Measurements from ENCODE around the gene FUNDC2.

FUNDC2 gene

GRCh38 chrX:155035688-155036087 is 9.0 kb downstream of the FUNDC2 start:
- Histone ChIP-seq H3K4me3 (no peak overlapping the region), H3K9me3 (no peaks in the 10 kb centered on the region; the same call in 1 of the 2 replicates), H3K27me3 (ENCODE audit: low read depth) (no peaks in the 10 kb centered on the region), H3K4me1 (no peaks in the 10 kb centered on the region), H3K36me3 (replicated peaks) (peaks cover 7% of the 10 kb centered on the region)
- in situ Hi-C loops (cut with MboI; ENCODE audit: low sequenced_read_pairs) = loop anchor here (25.0 kb wide), 1 partner anchor 898 kb away; the partner anchor contains the start of gene OPN1LW
- DNase-seq (ENCODE audit: low spot score in 2 of 2) = no peak

- no peaks in the 10 kb centered on the region for H3K36me3 ChIP-seq (replicated peaks)
- peaks cover under 1% of the 10 kb centered on the region; the same call in 1 of the 2 replicates for H3K4me1 ChIP-seq
- no peak overlapping the region for H3K4me3 ChIP-seq
- DNase-seq (ENCODE audit: low spot score in 2 of 2) = no peak
- in situ Hi-C loops (cut with MboI; ENCODE audit: low sequenced_read_pairs) = loop anchor here (25.0 kb wide), 1 partner anchor 909 kb away; the partner anchor contains the start of gene OPN1LW
- no peaks in the 10 kb centered on the region for H3K27me3 ChIP-seq (ENCODE audit: low read depth)
- H3K9me3 ChIP-seq = no peaks in the 10 kb centered on the region
These were observed 19.6 kb downstream of the FUNDC2 start for GRCh38 chrX:155046129-155046810.

GRCh38 chrX:155046811-155047528 is 20.3 kb downstream of the FUNDC2 start:
- Histone ChIP-seq H3K4me1 (peaks cover 3% of the 10 kb centered on the region), H3K27me3 (ENCODE audit: low read depth) (no peaks in the 10 kb centered on the region), H3K36me3 (replicated peaks) (no peaks in the 10 kb centered on the region), H3K9me3 (no peaks in the 10 kb centered on the region), H3K4me3 (no peak overlapping the region)
- DNase-seq (ENCODE audit: low spot score in 2 of 2) = no peak
- in situ Hi-C loops (cut with MboI; ENCODE audit: low sequenced_read_pairs) = loop anchor here (25.0 kb wide), 1 partner anchor 910 kb away; the partner anchor contains the start of gene OPN1LW

GRCh38 chrX:155048977-155049619 is 22.5 kb downstream of the FUNDC2 start:
- Histone ChIP-seq H3K9me3 (no peaks in the 10 kb centered on the region), H3K36me3 (replicated peaks) (no peaks in the 10 kb centered on the region), H3K4me1 (peaks cover 9% of the 10 kb centered on the region), H3K27me3 (ENCODE audit: low read depth) (no peaks in the 10 kb centered on the region), H3K4me3 (no peak overlapping the region)
- peak; percentile 52 to 85 for DNase-seq (ENCODE audit: low spot score in 2 of 2)
- in situ Hi-C loops (cut with MboI; ENCODE audit: low sequenced_read_pairs) = loop anchor here (25.0 kb wide), 1 partner anchor 912 kb away; the partner anchor contains the start of gene OPN1LW

- no peaks in the 10 kb centered on the region for H3K27me3 ChIP-seq (ENCODE audit: low read depth)
These were observed 26.3 kb downstream of the FUNDC2 start for GRCh38 chrX:155052738-155053498.

GRCh38 chrX:155053656-155054055 is 27.0 kb downstream of the FUNDC2 start:
- H3K36me3 ChIP-seq (replicated peaks) = no peaks in the 10 kb centered on the region; the same call in none of the 2 replicates
- no peak overlapping the region for H3K4me3 ChIP-seq
- no peaks in the 10 kb centered on the region for H3K27me3 ChIP-seq (ENCODE audit: low read depth)
- DNase-seq (ENCODE audit: low spot score in 2 of 2) = no peak
- H3K9me3 ChIP-seq = no peaks in the 10 kb centered on the region
- in situ Hi-C loops (cut with MboI; ENCODE audit: low sequenced_read_pairs) = loop anchor here (25.0 kb wide), 1 partner anchor 291 kb away; the partner anchor contains the start of genes DKC1 and GAB3
- H3K4me1 ChIP-seq = peaks cover 12% of the 10 kb centered on the region

More at GRCh38 chrX:155052738-155053498, 26.3 kb downstream of the FUNDC2 start:
- in situ Hi-C loops (cut with MboI; ENCODE audit: low sequenced_read_pairs) = loop anchor here (25.0 kb wide), 1 partner anchor 291 kb away; the partner anchor contains the start of genes DKC1 and GAB3
- Histone ChIP-seq H3K36me3 (replicated peaks) (no peaks in the 10 kb centered on the region; the same call in 1 of the 2 replicates), H3K9me3 (no peaks in the 10 kb centered on the region), H3K4me3 (no peak overlapping the region), H3K4me1 (peaks cover 12% of the 10 kb centered on the region)
- DNase-seq (ENCODE audit: low spot score in 2 of 2) = no peak

- Histone ChIP-seq H3K9me3 (no peaks in the 10 kb centered on the region), H3K36me3 (replicated peaks) (no peaks in the 10 kb centered on the region; the same call in none of the 2 replicates), H3K4me3 (no peak overlapping the region), H3K27me3 (ENCODE audit: low read depth) (no peaks in the 10 kb centered on the region), H3K4me1 (peaks cover 12% of the 10 kb centered on the region)
- DNase-seq (ENCODE audit: low spot score in 2 of 2) = no peak
- in situ Hi-C loops (cut with MboI; ENCODE audit: low sequenced_read_pairs) = loop anchor here (25.0 kb wide), 1 partner anchor 292 kb away; the partner anchor contains the start of genes DKC1 and GAB3
These were observed 27.6 kb downstream of the FUNDC2 start for GRCh38 chrX:155054255-155054654.

- peaks cover 6% of the 10 kb centered on the region for H3K36me3 ChIP-seq (replicated peaks)
- DNase-seq (ENCODE audit: low spot score in 2 of 2) = no peak
- H3K4me3 ChIP-seq = no peak overlapping the region
- H3K9me3 ChIP-seq = no peaks in the 10 kb centered on the region
- in situ Hi-C loops (cut with MboI; ENCODE audit: low sequenced_read_pairs) = loop anchor here (5.0 to 25.0 kb wide), 2 partner anchors 73 to 293 kb away; partner anchors contain the start of genes DKC1 and GAB3
- peaks cover 12% of the 10 kb centered on the region for H3K4me1 ChIP-seq
- no peaks in the 10 kb centered on the region for H3K27me3 ChIP-seq (ENCODE audit: low read depth)
These were observed 28.9 kb downstream of the FUNDC2 start for GRCh38 chrX:155055494-155055893.

- H3K9me3 ChIP-seq = no peaks in the 10 kb centered on the region
- in situ Hi-C loops (cut with MboI; ENCODE audit: low sequenced_read_pairs) = loop anchor here (5.0 to 25.0 kb wide), 2 partner anchors 74 to 294 kb away; partner anchors contain the start of genes DKC1 and GAB3
These were observed 29.8 kb downstream of the FUNDC2 start for GRCh38 chrX:155056471-155056870.

GRCh38 chrX:155056877-155057792 is 30.5 kb downstream of the FUNDC2 start:
- Histone ChIP-seq H3K27me3 (ENCODE audit: low read depth) (no peaks in the 10 kb centered on the region), H3K4me1 (peaks cover 8% of the 10 kb centered on the region), H3K9me3 (no peaks in the 10 kb centered on the region), H3K36me3 (replicated peaks) (peaks cover 18% of the 10 kb centered on the region), H3K4me3 (no peak overlapping the region)
- in situ Hi-C loops (cut with MboI; ENCODE audit: low sequenced_read_pairs) = loop anchor here (5.0 to 25.0 kb wide), 2 partner anchors 75 to 295 kb away; partner anchors contain the start of genes DKC1 and GAB3
- DNase-seq (ENCODE audit: low spot score in 2 of 2) = peak; percentile 77 to 82

More at GRCh38 chrX:155056471-155056870, 29.8 kb downstream of the FUNDC2 start:
- Histone ChIP-seq H3K36me3 (replicated peaks) (peaks cover 12% of the 10 kb centered on the region), H3K27me3 (ENCODE audit: low read depth) (no peaks in the 10 kb centered on the region), H3K4me1 (peaks cover 10% of the 10 kb centered on the region), H3K4me3 (no peak overlapping the region)
- DNase-seq (ENCODE audit: low spot score in 2 of 2) = no peak

- peaks cover 3% of the 10 kb centered on the region for H3K4me1 ChIP-seq
- in situ Hi-C loops (cut with MboI; ENCODE audit: low sequenced_read_pairs) = loop anchor here (25.0 kb wide), 1 partner anchor 299 kb away; the partner anchor contains the start of genes DKC1 and GAB3
- no peaks in the 10 kb centered on the region for H3K9me3 ChIP-seq
- H3K27me3 ChIP-seq (ENCODE audit: low read depth) = no peaks in the 10 kb centered on the region
- no peak overlapping the region for H3K4me3 ChIP-seq
- DNase-seq (ENCODE audit: low spot score in 2 of 2) = no peak
- peaks cover 24% of the 10 kb centered on the region for H3K36me3 ChIP-seq (replicated peaks)
These were observed 35.1 kb downstream of the FUNDC2 start for GRCh38 chrX:155061760-155062159.

Measured in HAP-1 (cell line).